GM19438 (cell line): ENCODE results near the gene ZC3H4.
"Not testable (repeated sequence)": the region's sequence is repeated elsewhere in the genome, so short reads cannot be mapped to it uniquely, and the experiment has no call there.

ENCODE experiments used
- ATAC-seq: cut with Tn5 transposase; IDR thresholded peaks from one replicate; pipeline ENCODE4 v1.9.1; 2021; ENCODE audit warnings: low read depth; ENCODE audit not compliant: unreplicated experiment

The ZC3H4 gene

GRCh38 chr19:47089767-47090350, 23.7 kb downstream of the ZC3H4 start:
- no peak for ATAC-seq

GRCh38 chr19:47086280-47086679, 27.3 kb downstream of the ZC3H4 start:
- no peak for ATAC-seq

GRCh38 chr19:47084879-47085439, 28.6 kb downstream of the ZC3H4 start:
- no peak for ATAC-seq

- ATAC-seq = no peak
These were observed 31.1 kb downstream of the ZC3H4 start for GRCh38 chr19:47082493-47082892.

- no peak for ATAC-seq
These were observed 32.5 kb downstream of the ZC3H4 start for GRCh38 chr19:47081095-47081494.

GRCh38 chr19:47078351-47078750, 35.2 kb downstream of the ZC3H4 start:
- not testable (repeated sequence) for ATAC-seq

GRCh38 chr19:47075941-47076340, 37.6 kb downstream of the ZC3H4 start:
- no peak for ATAC-seq

GRCh38 chr19:47075179-47075810, 38.3 kb downstream of the ZC3H4 start:
- ATAC-seq = no peak

GRCh38 chr19:47074621-47075020, 39.0 kb downstream of the ZC3H4 start:
- ATAC-seq = no peak

- ATAC-seq = no peak
These were observed 40.0 kb downstream of the ZC3H4 start for GRCh38 chr19:47073574-47073973.

- no peak for ATAC-seq
These were observed 41.3 kb downstream of the ZC3H4 start for GRCh38 chr19:47072323-47072722.

- ATAC-seq = no peak
These were observed 41.8 kb downstream of the ZC3H4 start for GRCh38 chr19:47071731-47072130.

- ATAC-seq = no peak
These were observed 42.8 kb downstream of the ZC3H4 start for GRCh38 chr19:47070756-47071155.

- ATAC-seq = no peak
These were observed 43.8 kb downstream of the ZC3H4 start for GRCh38 chr19:47069795-47070194.

- ATAC-seq = no peak
These were observed 44.6 kb downstream of the ZC3H4 start for GRCh38 chr19:47068876-47069406.

- ATAC-seq = no peak
These were observed 45.3 kb downstream of the ZC3H4 start for GRCh38 chr19:47068246-47068645.

- no peak for ATAC-seq
These were observed 46.2 kb downstream of the ZC3H4 start for GRCh38 chr19:47067215-47067847.

- ATAC-seq = no peak
These were observed 47.0 kb downstream of the ZC3H4 start for GRCh38 chr19:47066376-47067214.

GRCh38 chr19:47065242-47065641, 48.3 kb downstream of the ZC3H4 start:
- no peak for ATAC-seq

- ATAC-seq = no peak
These were observed 49.7 kb downstream of the ZC3H4 start for GRCh38 chr19:47063874-47064273.

GRCh38 chr19:47058621-47059022, 55.0 kb downstream of the ZC3H4 start:
- no peak for ATAC-seq
